HEK293T (cell line): Measurements from ENCODE around the gene ESYT3.

ENCODE experiments used
- ARNT ChIP-seq: fragments of 450-650 bp; IDR thresholded peaks from 2 replicates; pipeline ENCODE4 v1.6.1; 2017; ENCODE audit warnings: mild to moderate bottlenecking
- BHLHE40 ChIP-seq: fragments of 450-650 bp; IDR thresholded peaks from 2 replicates; pipeline ENCODE4 v1.6.1; 2016; ENCODE audit warnings: mild to moderate bottlenecking, moderate library complexity, borderline replicate concordance
- FOXK2 ChIP-seq: fragments of 450-650 bp; IDR thresholded peaks from 2 replicates; pipeline ENCODE4 v1.6.1; 2016; ENCODE audit warnings: mild to moderate bottlenecking
- LEF1 ChIP-seq: fragments of 450-650 bp; IDR thresholded peaks from 2 replicates; pipeline ENCODE4 v1.6.1; 2017; ENCODE audit warnings: mild to moderate bottlenecking, borderline replicate concordance
- SUZ12 ChIP-seq: fragments of 450-650 bp; IDR thresholded peaks from 2 replicates; pipeline ENCODE4 v1.6.1; 2016; ENCODE audit warnings: mild to moderate bottlenecking

DNA sequence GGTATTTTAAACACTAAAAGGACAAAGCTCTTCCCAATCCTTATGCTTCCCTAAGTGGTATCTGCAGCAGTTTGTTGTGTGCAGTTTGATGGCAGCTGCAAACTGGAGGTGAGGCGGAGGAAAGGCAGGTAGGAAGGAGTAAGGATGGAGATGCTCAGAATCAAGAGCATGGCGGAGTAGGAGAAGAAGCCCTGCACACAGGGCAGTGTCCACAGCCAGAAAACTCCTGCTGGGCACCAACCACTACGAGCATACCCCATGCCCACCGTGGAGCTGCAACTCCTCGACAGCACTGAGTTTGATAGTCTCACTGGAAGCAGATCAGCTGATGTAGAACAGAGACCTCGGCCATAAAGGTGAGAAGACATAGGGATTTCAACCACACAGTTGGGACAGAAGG lies 30.3 kb upstream of the ESYT3 start:
- TF ChIP-seq FOXK2, result no peak
- no peak for TF ChIP-seq SUZ12
- TF ChIP-seq LEF1, result no peak
- no peak for TF ChIP-seq ARNT
- TF ChIP-seq BHLHE40, result no peak
